ENCODE data around the gene NTNG1.

- TF ChIP-seq POLR2A (IDR thresholded peaks at IDR 0.05) (no peak), CTCF (IDR thresholded peaks at IDR 0.05) (no peak), EP300 (IDR thresholded peaks at IDR 0.05) (no peak), POLR2AphosphoS5 (IDR thresholded peaks at IDR 0.05) (no peak)
These were observed 293.0 kb downstream of the NTNG1 start for GRCh38 chr1:107433635-107434360.

Data from suprapubic skin (tissue), 4 donors.